ENCODE data around the gene PDXK. TPM values are rescaled to one million over a fixed set of nuclear protein-coding genes. Genes with fewer than 3 reads are reported as not detected.

Gene PDXK
- total and polyA plus RNA-seq, 10 of the 15 experiments (the other 5 are each of a cell fraction or from before 2014, with no cell fraction given), result 3.7 to 141 (median 60.0) TPM

DNA sequence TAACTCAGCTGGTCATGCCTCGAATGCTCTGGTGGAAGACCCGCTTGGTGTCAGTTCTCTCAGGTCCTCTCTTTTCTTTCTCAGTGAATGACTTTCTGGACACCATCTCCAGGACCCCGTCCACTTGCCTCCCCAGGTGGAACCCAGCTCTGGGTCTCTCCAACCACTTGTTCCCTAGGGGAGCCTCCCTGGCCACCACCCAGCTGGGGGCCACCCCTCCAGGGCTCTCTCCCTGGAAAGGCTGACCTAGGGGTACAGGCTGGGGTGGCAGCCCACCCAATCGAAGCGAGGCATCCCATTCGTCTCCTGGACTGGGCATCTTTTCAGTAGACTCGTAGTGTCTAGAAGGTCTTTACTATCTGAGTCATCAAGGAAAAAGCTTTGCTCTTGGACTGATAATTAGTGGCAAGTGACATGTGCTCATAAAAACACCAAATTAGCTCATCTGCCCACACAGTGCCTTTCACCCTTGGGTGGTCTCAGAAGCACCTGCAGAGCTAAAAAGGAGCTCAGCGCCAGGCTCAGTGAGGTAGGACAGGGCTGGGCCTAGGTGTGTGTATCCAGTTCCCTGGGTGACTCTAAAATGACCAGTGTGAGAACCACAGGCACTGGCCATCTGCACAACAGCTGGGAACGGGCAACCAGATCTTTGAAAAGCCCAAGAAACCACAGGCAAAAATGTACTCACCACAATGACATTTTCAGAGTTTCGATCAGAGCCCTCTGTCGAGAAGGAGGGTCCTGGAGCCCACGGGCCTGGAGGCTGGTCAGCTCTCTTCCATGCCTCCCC, 2.4 kb upstream of the PDXK start (continued):
- TF ChIP-seq, protein P1, sequence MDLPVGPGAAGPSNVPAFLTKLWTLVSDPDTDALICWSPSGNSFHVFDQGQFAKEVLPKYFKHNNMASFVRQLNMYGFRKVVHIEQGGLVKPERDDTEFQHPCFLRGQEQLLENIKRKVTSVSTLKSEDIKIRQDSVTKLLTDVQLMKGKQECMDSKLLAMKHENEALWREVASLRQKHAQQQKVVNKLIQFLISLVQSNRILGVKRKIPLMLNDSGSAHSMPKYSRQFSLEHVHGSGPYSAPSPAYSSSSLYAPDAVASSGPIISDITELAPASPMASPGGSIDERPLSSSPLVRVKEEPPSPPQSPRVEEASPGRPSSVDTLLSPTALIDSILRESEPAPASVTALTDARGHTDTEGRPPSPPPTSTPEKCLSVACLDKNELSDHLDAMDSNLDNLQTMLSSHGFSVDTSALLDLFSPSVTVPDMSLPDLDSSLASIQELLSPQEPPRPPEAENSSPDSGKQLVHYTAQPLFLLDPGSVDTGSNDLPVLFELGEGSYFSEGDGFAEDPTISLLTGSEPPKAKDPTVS (IDR thresholded peaks at IDR 0.05; ENCODE audit: low read depth, low read length), result no peak
- TF ChIP-seq PML (IDR thresholded peaks at IDR 0.05; ENCODE audit: low read length) (no peak), CREB1 (IDR thresholded peaks at IDR 0.05; ENCODE audit: low read depth) (no peak), BMI1 (IDR thresholded peaks at IDR 0.05; ENCODE audit: borderline replicate concordance) (peak; percentile 54; the same call in 1 of the 2 replicates), EED (IDR thresholded peaks at IDR 0.05; ENCODE audit: low read depth) (peak; percentile 63), CREM (IDR thresholded peaks at IDR 0.05; ENCODE audit: low read depth) (peak; percentile 74), ZNF274 (IDR thresholded peaks at IDR 0.05; ENCODE audit: insufficient read depth, insufficient read length) (no peak)
- TF ChIP-seq, protein P2, sequence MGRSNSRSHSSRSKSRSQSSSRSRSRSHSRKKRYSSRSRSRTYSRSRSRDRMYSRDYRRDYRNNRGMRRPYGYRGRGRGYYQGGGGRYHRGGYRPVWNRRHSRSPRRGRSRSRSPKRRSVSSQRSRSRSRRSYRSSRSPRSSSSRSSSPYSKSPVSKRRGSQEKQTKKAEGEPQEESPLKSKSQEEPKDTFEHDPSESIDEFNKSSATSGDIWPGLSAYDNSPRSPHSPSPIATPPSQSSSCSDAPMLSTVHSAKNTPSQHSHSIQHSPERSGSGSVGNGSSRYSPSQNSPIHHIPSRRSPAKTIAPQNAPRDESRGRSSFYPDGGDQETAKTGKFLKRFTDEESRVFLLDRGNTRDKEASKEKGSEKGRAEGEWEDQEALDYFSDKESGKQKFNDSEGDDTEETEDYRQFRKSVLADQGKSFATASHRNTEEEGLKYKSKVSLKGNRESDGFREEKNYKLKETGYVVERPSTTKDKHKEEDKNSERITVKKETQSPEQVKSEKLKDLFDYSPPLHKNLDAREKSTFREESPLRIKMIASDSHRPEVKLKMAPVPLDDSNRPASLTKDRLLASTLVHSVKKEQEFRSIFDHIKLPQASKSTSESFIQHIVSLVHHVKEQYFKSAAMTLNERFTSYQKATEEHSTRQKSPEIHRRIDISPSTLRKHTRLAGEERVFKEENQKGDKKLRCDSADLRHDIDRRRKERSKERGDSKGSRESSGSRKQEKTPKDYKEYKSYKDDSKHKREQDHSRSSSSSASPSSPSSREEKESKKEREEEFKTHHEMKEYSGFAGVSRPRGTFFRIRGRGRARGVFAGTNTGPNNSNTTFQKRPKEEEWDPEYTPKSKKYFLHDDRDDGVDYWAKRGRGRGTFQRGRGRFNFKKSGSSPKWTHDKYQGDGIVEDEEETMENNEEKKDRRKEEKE (IDR thresholded peaks at IDR 0.05), result no peak
- TF ChIP-seq, protein P3, sequence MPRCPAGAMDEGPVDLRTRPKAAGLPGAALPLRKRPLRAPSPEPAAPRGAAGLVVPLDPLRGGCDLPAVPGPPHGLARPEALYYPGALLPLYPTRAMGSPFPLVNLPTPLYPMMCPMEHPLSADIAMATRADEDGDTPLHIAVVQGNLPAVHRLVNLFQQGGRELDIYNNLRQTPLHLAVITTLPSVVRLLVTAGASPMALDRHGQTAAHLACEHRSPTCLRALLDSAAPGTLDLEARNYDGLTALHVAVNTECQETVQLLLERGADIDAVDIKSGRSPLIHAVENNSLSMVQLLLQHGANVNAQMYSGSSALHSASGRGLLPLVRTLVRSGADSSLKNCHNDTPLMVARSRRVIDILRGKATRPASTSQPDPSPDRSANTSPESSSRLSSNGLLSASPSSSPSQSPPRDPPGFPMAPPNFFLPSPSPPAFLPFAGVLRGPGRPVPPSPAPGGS (IDR thresholded peaks at IDR 0.05; ENCODE audit: borderline replicate concordance, insufficient read depth, low read depth, low read length, poor library complexity, severe bottlenecking), result peak; percentile 58
- TF ChIP-seq, protein P4, sequence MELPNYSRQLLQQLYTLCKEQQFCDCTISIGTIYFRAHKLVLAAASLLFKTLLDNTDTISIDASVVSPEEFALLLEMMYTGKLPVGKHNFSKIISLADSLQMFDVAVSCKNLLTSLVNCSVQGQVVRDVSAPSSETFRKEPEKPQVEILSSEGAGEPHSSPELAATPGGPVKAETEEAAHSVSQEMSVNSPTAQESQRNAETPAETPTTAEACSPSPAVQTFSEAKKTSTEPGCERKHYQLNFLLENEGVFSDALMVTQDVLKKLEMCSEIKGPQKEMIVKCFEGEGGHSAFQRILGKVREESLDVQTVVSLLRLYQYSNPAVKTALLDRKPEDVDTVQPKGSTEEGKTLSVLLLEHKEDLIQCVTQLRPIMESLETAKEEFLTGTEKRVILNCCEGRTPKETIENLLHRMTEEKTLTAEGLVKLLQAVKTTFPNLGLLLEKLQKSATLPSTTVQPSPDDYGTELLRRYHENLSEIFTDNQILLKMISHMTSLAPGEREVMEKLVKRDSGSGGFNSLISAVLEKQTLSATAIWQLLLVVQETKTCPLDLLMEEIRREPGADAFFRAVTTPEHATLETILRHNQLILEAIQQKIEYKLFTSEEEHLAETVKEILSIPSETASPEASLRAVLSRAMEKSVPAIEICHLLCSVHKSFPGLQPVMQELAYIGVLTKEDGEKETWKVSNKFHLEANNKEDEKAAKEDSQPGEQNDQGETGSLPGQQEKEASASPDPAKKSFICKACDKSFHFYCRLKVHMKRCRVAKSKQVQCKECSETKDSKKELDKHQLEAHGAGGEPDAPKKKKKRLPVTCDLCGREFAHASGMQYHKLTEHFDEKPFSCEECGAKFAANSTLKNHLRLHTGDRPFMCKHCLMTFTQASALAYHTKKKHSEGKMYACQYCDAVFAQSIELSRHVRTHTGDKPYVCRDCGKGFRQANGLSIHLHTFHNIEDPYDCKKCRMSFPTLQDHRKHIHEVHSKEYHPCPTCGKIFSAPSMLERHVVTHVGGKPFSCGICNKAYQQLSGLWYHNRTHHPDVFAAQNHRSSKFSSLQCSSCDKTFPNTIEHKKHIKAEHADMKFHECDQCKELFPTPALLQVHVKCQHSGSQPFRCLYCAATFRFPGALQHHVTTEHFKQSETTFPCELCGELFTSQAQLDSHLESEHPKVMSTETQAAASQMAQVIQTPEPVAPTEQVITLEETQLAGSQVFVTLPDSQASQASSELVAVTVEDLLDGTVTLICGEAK (IDR thresholded peaks at IDR 0.05; ENCODE audit: borderline replicate concordance), result no peak
- TF ChIP-seq, protein P5, sequence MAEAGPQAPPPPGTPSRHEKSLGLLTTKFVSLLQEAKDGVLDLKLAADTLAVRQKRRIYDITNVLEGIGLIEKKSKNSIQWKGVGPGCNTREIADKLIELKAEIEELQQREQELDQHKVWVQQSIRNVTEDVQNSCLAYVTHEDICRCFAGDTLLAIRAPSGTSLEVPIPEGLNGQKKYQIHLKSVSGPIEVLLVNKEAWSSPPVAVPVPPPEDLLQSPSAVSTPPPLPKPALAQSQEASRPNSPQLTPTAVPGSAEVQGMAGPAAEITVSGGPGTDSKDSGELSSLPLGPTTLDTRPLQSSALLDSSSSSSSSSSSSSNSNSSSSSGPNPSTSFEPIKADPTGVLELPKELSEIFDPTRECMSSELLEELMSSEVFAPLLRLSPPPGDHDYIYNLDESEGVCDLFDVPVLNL (IDR thresholded peaks at IDR 0.05; ENCODE audit: low read depth, low read length), result no peak
- TF ChIP-seq, protein P6, sequence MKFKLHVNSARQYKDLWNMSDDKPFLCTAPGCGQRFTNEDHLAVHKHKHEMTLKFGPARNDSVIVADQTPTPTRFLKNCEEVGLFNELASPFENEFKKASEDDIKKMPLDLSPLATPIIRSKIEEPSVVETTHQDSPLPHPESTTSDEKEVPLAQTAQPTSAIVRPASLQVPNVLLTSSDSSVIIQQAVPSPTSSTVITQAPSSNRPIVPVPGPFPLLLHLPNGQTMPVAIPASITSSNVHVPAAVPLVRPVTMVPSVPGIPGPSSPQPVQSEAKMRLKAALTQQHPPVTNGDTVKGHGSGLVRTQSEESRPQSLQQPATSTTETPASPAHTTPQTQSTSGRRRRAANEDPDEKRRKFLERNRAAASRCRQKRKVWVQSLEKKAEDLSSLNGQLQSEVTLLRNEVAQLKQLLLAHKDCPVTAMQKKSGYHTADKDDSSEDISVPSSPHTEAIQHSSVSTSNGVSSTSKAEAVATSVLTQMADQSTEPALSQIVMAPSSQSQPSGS (IDR thresholded peaks at IDR 0.05; ENCODE audit: low read length), result no peak

Measured in GM12878 (cell line).